NCI-H526 treated with DMSO at 0.1 percent for 48 hours (cell line): ENCODE results near the gene CDS2.

Experiments used
- DNase-seq: peaks from one replicate; lab custom pipeline; 2025; lab: John Stamatoyannopoulos, UW

Gene CDS2

DNA sequence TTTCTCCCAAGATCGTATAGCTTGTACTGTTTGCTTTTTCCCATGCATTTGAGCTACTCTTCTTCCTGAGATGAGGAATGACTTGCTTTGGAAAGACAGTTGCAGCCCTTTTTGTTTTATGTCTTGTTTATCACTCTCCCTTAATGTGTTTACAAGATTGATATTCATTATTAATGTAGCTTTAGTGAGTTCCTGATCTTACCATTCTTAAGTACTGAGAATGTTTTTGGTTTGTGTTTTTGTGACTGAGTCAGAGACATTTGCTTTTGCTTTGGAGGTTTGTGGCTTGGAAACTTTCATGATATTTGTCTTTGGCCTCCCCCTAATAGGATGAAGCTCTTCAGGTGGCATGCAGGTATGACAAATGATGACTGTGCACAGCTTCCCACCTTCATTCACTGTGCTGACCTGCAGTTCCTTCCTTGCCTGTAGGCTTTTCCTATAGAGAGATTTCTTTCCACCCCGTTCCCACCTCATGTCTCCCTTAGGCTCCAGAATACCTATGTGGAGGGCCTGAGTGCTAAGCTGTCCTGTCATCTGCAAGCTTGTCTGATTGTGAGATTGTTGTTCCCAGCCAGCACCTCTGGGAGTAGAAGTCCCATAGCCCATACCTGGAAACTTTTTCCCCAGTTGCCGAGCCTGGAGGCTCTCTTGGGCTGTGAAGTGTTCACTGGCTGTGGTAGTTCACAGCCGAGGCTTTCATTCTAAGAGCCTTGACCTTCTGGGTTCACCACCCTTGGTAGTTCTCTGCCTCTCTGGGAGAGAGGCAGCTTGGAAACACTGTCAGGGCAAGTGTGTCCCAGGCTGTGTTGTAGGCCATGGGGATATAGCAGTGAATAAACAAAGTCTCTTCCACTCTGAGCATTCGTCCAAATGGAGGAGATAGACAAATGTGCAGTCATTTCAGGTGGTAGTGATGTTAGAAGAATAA, 27.1 kb downstream of the CDS2 start:
- no peak for DNase-seq

- DNase-seq, result no peak
Observed at GRCh38 chr20:5154543-5154925, 27.7 kb downstream of the CDS2 start.

DNA sequence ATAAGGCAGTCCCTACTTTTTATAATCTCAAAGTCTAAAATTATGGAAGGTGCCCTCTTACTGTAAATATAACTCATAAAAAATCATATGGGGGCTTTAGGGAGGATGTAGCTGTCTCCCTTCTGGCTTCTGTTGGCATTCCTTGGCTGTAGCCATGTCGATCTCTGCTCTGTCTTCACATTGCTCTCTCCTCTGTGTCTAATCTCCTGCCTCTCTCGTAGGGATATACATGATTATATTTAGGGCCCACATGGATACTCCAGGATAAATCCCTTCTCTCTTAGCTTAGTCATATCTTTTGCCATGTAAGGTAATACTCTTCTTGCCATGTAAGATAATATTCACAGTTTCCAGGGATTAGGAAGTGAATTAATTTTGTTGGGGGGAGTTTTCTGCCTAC, 28.6 kb downstream of the CDS2 start:
- DNase-seq, result no peak

GRCh38 chr20:5156675-5157448, 30.1 kb downstream of the CDS2 start:
- DNase-seq, result no peak

- DNase-seq, result no peak
Observed at GRCh38 chr20:5159928-5160327, 33.1 kb downstream of the CDS2 start.

GRCh38 chr20:5160882-5161281, 34.1 kb downstream of the CDS2 start:
- DNase-seq, result no peak

DNA sequence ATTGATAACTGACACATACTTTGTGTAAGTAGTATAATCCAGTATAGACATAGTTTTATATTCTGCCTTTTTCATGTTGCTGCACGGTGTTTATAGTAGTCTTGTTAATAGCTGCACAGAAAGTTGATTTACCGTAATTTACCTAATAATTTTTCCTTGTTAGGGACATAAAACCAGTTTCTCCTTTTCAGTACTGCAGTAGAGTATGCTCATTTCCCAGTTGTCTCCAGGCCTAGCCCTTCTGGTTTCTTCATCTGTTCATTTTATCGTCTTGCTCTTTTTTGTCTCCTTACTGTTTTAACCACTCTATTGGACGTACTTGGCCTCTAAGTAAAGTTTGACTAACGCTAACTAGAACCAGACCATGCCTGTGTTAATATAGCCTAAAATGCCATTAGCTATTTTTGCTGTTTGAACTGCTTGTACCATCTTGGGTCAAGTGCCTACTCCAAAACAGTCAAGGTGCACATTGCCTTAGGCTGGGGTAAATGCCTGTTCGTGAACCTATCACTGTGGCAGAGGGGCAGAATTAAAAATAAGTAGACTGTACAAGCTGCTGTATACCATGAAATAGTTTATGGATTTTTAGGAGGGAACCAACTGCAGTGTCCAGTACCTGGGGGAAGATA, 34.8 kb downstream of the CDS2 start:
- DNase-seq, result no peak

DNA sequence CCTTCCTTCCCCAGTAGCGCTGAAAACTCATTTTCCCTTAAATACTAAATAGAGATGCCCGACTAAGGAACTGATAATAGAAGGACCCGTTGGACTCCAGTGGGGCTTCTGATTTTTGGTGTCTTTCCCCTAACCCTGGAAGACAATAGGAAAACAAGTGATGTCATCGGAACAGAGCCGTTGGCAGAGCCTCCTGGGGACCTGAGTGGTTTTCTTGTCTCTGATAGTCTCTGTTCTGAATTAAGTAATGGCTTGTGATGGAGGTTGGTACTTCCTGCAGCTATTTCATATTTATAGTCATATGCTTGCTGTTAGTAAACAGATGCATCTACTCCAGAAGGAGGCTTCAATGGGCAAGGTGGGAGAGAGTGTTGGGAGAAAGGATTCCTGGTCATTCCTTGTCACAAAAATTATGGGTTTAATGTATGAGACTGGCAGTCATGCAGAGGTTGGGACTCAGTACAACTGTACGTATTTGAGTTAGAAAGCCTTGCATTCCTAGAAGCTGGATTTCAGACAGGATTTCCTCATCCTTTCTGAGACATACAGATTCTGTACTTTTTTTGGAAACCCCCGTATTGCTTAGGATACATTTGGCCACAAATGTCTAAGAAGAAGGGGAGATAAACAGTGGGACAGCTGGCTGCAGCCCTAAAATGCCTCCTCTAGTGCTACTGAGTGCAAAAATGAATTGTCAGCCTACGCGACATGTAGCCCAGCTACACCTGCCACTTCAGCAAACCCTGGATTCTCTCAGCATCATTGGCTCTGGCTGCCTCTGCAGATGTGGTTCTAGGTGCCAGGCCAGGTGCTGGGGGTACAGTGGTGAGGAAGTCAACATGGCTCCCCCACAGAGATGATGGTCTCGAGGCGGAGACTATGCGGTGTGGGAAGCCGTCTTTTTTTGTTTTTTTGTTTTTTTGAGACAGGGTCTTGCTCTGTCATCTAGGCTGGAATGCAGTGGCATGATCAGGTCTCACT, 38.1 kb downstream of the CDS2 start:
- DNase-seq, result no peak

DNA sequence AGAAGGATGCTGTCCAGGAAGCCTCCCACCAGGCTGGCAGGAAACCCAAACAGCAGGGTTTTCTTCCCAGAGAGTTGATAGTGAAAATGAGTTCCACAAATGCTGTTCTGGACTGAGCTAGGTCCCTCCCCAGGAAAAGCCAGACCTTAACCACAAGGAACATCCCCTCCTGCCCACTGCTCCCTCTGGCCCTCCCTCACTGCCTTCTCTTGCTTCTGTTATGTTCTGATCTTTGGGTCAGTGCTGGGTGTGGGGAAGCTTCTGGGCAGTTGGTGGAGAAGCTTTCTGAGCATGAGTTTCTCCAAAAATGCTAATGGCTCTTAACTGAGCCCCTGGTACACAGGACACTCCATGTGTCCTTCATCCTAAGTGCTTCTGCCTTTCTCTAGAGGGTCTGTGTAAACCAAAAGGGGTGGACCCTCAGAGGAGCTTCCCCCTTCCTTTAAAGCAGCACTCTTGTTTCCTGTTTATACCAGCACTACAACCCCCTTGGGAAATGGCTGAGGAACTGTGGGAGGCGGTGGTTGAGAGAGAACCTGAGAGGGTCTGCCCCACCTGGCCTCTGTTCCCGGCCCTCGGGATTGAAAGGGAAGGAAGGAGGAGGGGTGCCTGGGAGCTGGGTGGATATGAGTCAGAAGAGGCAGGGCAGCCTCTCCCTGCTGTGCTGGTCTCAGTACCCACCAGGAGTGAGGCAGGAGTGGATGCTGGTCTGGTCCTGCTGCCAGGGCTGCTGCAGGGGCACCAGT, 42.0 kb downstream of the CDS2 start:
- peak; percentile 13 for DNase-seq

- DNase-seq, result no peak
Observed at GRCh38 chr20:5170341-5170740, 43.5 kb downstream of the CDS2 start.

DNA sequence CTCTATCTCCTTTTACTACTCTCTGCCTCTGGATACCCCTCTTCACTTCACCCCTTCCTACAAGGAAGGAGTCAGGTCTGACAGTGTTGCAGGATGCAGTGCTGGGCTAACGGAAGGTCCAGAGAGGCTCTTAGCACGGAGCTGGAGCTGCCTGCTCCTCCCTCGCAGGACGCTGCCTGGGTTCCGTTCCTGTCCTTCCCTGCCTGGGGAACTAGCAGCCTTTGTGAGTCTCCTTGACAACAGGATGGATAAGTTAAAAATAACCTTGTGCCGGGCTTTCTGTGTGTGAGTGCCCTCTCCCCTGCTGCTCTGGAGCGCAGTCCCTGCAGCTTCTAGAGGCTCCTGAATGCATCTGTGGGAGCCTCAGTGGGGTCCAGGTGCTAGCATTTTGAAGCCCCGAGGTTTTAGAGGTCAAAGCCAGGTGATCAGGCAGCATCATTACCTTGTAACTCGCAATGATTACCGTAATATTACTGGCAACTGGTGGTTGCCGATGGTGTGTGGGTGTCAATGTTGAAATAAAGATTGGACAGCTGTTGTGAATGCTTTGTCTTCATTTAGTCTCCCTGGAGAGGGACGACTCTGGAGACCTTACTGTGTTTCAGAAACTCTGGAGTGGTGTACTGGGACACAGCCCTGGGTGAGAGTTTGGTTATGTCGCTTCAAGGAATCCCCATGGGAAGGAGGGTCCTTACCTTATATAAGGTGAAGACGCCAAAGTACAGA, 44.4 kb downstream of the CDS2 start:
- DNase-seq, result no peak

GRCh38 chr20:5171790-5172164, 45.0 kb downstream of the CDS2 start:
- DNase-seq, result no peak

GRCh38 chr20:5172167-5172601, 45.4 kb downstream of the CDS2 start:
- DNase-seq, result no peak

DNA sequence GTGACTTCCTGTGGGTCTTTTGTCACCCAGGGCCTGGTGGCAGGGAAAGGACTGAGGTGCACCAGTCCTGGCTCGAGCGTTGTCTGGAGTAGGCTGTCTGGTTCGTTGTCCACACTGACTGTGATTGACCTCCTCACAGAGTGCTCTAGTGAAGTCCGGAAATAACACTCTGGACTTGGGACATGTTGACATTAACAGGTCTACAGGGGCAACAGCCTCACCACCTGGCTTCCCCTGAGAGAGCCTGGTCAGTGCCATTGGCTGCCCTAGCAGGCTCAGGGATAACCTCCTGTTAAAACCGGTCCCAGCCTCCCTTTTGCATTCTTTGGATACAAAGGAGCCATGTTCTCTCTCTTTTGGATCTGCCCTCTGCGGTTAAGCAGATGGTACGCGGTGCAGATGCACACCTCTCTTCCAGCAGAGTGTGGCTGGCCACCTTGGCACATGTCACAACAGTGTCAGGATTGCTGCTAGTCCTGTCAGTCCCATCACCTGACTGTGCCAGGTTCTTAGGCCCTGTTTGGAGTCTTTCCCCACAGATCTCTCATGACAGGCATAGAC, 46.2 kb downstream of the CDS2 start:
- no peak for DNase-seq

- no peak for DNase-seq
Observed at GRCh38 chr20:5173751-5174150, 46.9 kb downstream of the CDS2 start.

DNA sequence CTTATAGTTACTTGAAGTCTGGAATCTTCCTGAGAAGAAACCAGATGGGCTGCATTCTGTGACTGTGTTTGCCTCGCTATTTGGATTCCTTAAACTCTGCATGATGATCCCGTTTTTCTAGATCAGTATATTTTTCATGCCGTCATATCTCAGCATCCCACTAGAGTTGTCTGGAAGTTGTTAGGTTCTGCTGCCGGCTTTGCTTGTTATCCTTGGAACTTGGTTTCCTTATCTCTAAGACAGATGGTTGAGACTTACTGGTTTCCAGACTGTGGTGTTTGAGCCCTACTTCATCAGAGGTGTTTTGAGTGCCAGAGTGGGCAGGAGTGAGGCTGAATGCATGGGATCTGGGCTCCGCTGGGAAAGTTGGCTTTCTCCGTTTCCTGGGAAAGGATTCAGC, 50.3 kb downstream of the CDS2 start:
- DNase-seq, result no peak

- no peak for DNase-seq
Observed at GRCh38 chr20:5178046-5178445, 51.2 kb downstream of the CDS2 start.

GRCh38 chr20:5180421-5180820, 53.6 kb downstream of the CDS2 start:
- no peak for DNase-seq

- DNase-seq, result no peak
Observed at GRCh38 chr20:5180933-5181332, 54.1 kb downstream of the CDS2 start.

DNA sequence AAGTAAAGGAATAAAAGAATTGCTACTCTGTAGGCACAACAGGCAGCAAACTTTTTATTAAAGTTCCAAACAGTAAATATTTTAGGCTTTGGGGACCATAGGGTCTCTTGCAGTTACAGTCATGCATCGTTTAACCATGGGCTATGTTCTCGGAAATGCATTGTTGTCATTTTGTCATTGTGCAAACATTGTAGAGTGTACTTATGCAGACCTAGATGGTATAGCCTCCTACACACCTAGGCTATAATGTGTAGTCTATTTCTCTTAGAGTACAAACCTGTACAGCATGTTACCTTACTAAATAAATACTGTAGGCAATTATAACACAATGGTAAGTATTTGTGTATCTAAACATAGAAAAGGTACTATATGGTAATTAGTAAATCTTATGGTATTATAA, 54.7 kb downstream of the CDS2 start:
- DNase-seq, result no peak
